Endothelial cell of umbilical vein (primary cell): ENCODE measurements around the gene ZNF205.
"Not testable (repeated sequence)": the region's sequence is repeated elsewhere in the genome, so short reads cannot be mapped to it uniquely, and the experiment has no call there.

Source experiments
- CTCF ChIP-seq, 2 donors: IDR thresholded peaks; 1 replicate in 1 of 2; 2 replicates in 1 of 2; pipeline ENCODE4 v1.5.1; 2011; ENCODE audit warnings: low read length in 2 of 2, mild to moderate bottlenecking in 2 of 2, moderate library complexity in 2 of 2, control low read depth in 1 of 2, inconsistent platforms in 1 of 2, low read depth in 1 of 2; ENCODE audit not compliant: insufficient read depth in 1 of 2; ENCODE audit errors: extremely low read depth in 1 of 2
- POLR2A ChIP-seq: IDR thresholded peaks from 2 replicates; pipeline ENCODE4 v1.6.1; 2012; ENCODE audit warnings: low read depth, mild to moderate bottlenecking, control low read depth, low read length

GRCh38 chr16:3081957-3082356 lies 30.4 kb upstream of the ZNF205 start:
- TF ChIP-seq CTCF (IDR thresholded peaks at IDR 0.05; ENCODE audit: extremely low read depth in 1 of 2, insufficient read depth in 1 of 2, low read depth in 1 of 2, low read length in 2 of 2); POLR2A: not testable (repeated sequence)
